Activated CD4-positive, alpha-beta T cell treated with anti-CD3 and anti-CD28 coated beads for 48 hours (primary cell): Measurements from ENCODE around the gene ZDHHC4.
"Not testable (repeated sequence)": the region's sequence is repeated elsewhere in the genome, so short reads cannot be mapped to it uniquely, and the experiment has no call there.

Experiments used
- DNase-seq: peaks from one replicate; pipeline ENCODE4 v3.0.0-alpha.2; 2020

The ZDHHC4 gene

GRCh38 chr7:6563936-6564770 is 13.1 kb upstream of the ZDHHC4 start:
- DNase-seq = no peak

- no peak for DNase-seq
Observed at GRCh38 chr7:6565655-6566054, 11.6 kb upstream of the ZDHHC4 start.

GRCh38 chr7:6567886-6568285 is 9.4 kb upstream of the ZDHHC4 start:
- DNase-seq = no peak

- peak; percentile 33 for DNase-seq
Observed at GRCh38 chr7:6571160-6571779, 6.0 kb upstream of the ZDHHC4 start.

GRCh38 chr7:6575281-6576023 is 1.8 kb upstream of the ZDHHC4 start:
- DNase-seq = no peak

GRCh38 chr7:6576024-6576866 is 1.0 kb upstream of the ZDHHC4 start:
- DNase-seq = no peak

GRCh38 chr7:6576867-6577368 is 336 bp upstream of the ZDHHC4 start:
- peak; percentile 35 for DNase-seq

- DNase-seq = no peak
Observed at GRCh38 chr7:6578114-6579084, 1.1 kb downstream of the ZDHHC4 start.

GRCh38 chr7:6579446-6579845 is 2.2 kb downstream of the ZDHHC4 start:
- no peak for DNase-seq

- DNase-seq = not testable (repeated sequence)
Observed at GRCh38 chr7:6585746-6586432, 8.6 kb downstream of the ZDHHC4 start.

- no peak for DNase-seq
Observed at GRCh38 chr7:6588566-6588965, 11.3 kb downstream of the ZDHHC4 start.

GRCh38 chr7:6589151-6589828 is 12.0 kb downstream of the ZDHHC4 start:
- no peak for DNase-seq

- peak; percentile 85 for DNase-seq
Observed at GRCh38 chr7:6589829-6590644, 12.8 kb downstream of the ZDHHC4 start, which contains the start of gene INTS15. INTS15 (plus strand) TSS chr7:6590021; CDS start chr7:6590284, 263 bp downstream.

- DNase-seq = no peak
Observed at GRCh38 chr7:6590645-6591110, 13.4 kb downstream of the ZDHHC4 start.

- no peak for DNase-seq
Observed at GRCh38 chr7:6600093-6600492, 22.8 kb downstream of the ZDHHC4 start.

- DNase-seq = no peak
Observed at GRCh38 chr7:6604458-6604857, 27.2 kb downstream of the ZDHHC4 start.

GRCh38 chr7:6606866-6607583 is 29.8 kb downstream of the ZDHHC4 start:
- DNase-seq = no peak

- no peak for DNase-seq
Observed at GRCh38 chr7:6607651-6608051, 30.4 kb downstream of the ZDHHC4 start.
